SK-N-MC (cell line): Measurements from ENCODE around the gene CCDC7.
"Not testable (repeated sequence)": the region's sequence is repeated elsewhere in the genome, so short reads cannot be mapped to it uniquely, and the experiment has no call there.

Source experiments
- DNase-seq: peaks from one replicate; pipeline ENCODE4 v3.0.0-alpha.2; 2011; ENCODE audit warnings: low read depth, low spot score
- H3K27ac ChIP-seq: fragments of 200-600 bp; sonication (generic); 2 replicates; pipeline ENCODE4 v1.5.1; 2016; ENCODE audit warnings: mixed run types
- H3K36me3 ChIP-seq: fragments of 200-600 bp; sonication (generic); 2 replicates; pipeline ENCODE4 v1.6.1; 2017; ENCODE audit warnings: antibody characterized with exemption, low read length, mixed read lengths; ENCODE audit not compliant: insufficient read depth
- H3K4me3 ChIP-seq: fragments of 200-600 bp; sonication (generic); 2 replicates; pipeline ENCODE4 v1.5.1; 2016
- H3K9ac ChIP-seq: fragments of 200-600 bp; sonication (generic); 2 replicates; pipeline ENCODE4 v1.8.0; 2017; ENCODE audit warnings: mixed run types, mixed read lengths; ENCODE audit not compliant: insufficient read length
- H3K9me3 ChIP-seq: fragments of 200-600 bp; sonication (generic); 2 replicates; pipeline ENCODE4 v1.6.1; 2017; ENCODE audit warnings: low read depth, mild to moderate bottlenecking, antibody characterized with exemption, low read length, moderate library complexity, mixed read lengths
- EZH2 ChIP-seq: fragments of 200-600 bp; sonication (generic); IDR thresholded peaks from one replicate; pipeline ENCODE4 v1.6.1; 2017; ENCODE audit warnings: antibody characterized with exemption
- FOXP2 ChIP-seq: optimal IDR thresholded peaks from 2 replicates; pipeline ENCODE3; 2011; ENCODE audit warnings: mild to moderate bottlenecking, moderate library complexity; ENCODE audit not compliant: insufficient read depth; ENCODE audit errors: extremely low read length, control extremely low read depth
- POLR2AphosphoS5 ChIP-seq: IDR thresholded peaks from 2 replicates; pipeline ENCODE4 v1.6.1; 2012; ENCODE audit warnings: mild to moderate bottlenecking, low read depth, low read length, borderline replicate concordance

Gene CCDC7

DNA sequence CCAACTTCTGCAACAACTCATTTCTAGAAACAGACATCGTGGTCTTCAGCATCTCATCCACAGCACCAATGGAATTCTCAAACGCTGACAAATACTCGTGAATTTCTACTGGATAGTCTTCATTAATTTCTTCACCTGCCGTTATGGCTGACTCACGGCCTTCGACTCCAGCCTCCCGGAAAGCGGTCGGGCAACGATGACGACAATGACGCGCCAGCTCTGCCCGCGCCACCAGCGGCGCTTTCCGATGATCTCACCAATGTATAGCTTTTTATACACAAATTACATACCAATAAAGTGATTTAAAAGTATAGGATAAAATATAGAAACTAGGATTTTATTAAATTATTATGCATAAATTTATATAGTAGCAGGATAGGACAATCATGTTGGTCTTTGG lies 65.7 kb downstream of the CCDC7 start:
- Histone ChIP-seq H3K36me3 (no peaks in the 10 kb centered on the region), H3K9ac (no peak overlapping the region), H3K27ac (no peak overlapping the region), H3K4me3 (no peak overlapping the region), H3K9me3 (no peaks in the 10 kb centered on the region)
- no peak for TF ChIP-seq POLR2AphosphoS5
- no peak for TF ChIP-seq FOXP2
- TF ChIP-seq EZH2: no peak
- DNase-seq: no peak

DNA sequence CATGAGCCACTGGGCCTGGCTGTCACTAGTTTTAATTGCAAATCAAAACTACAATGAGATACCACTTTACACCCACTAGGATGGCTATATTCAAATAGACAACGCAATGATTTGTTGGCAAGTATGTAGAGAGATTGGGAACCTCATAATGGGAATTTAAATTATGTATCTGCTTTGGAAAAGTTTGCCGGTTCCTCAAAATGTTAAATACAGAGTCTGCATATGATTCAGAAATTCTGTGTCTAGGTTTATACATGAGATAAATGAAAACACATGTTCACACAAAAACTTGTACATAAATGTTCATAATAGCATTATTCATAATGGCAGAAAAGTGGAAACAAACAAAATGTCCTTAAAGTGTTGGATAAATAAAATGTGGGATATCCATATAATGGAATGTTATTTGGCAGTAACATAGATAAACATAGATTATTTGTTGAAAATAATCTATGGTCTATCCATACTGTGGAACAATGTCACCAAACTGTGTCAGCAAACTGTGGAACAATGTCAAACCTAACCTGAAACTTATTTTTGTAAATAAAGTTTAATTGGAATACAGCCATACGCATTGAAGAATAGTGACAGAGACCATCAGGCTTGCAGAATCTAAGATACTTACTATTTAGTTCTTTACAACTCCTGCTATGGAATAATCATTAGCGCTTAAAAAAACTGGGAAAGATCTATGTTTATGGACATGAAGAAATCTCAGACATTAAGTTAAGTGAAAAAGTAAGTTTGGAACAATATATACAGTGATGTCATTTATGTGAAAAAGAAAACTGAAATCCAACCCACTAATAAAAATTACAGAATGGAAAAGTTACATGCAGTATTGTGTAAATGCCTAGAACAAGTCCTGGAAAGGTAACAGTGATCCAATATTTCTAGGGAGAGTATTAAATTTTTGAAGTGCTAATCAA lies 70.9 kb downstream of the CCDC7 start:
- no peak overlapping the region for H3K9ac ChIP-seq
- no peaks in the 10 kb centered on the region for H3K9me3 ChIP-seq
- no peak overlapping the region for H3K4me3 ChIP-seq
- no peak overlapping the region for H3K27ac ChIP-seq
- no peaks in the 10 kb centered on the region for H3K36me3 ChIP-seq
- TF ChIP-seq POLR2AphosphoS5 (no peak), FOXP2 (no peak)
- no peak for DNase-seq

DNA sequence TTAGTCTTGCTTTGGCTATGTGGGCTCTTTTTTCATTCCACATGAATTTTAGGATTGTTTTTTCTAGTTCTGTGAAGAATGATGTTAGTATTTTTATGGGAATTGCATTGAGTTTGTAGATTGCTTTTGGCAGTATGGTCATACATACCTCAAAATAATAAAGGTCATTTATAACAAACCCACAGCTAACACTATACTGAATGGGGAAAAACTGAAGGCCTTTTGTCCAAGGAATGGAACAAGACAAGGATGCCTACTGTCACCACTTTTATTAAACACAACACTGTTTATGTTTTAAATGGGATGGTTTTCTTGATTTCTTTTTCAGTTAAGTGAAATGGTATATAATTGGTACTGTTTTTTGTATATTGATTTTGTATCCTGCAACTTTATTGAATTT lies 84.3 kb downstream of the CCDC7 start:
- DNase-seq: no peak
- H3K9ac ChIP-seq: no peak overlapping the region
- no peak overlapping the region for H3K27ac ChIP-seq
- no peak for TF ChIP-seq EZH2
- H3K36me3 ChIP-seq: no peaks in the 10 kb centered on the region
- H3K9me3 ChIP-seq: no peaks in the 10 kb centered on the region
- no peak overlapping the region for H3K4me3 ChIP-seq

DNA sequence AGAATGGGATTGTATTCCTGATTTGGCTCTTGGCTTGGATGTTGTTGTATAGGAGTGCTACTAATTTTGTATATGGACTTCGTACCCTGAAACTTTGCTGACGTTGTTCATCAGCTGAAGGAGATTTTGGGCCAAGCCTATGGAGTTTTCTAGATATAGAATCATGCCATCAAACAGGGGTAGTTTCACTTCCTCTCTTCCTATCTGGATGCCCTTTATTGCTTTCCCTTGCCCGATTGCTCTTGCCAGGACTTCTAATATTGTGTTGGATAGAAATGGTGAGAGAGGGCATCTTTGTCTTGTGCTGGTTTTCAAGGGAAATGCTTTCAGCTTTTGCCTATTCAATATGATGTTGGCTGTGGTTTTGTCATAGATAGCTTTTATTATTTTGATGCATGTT lies 92.3 kb downstream of the CCDC7 start:
- no peak for DNase-seq
- Histone ChIP-seq H3K27ac (no peak overlapping the region), H3K36me3 (no peaks in the 10 kb centered on the region), H3K4me3 (no peak overlapping the region), H3K9me3 (no peaks in the 10 kb centered on the region), H3K9ac (no peak overlapping the region)
- no peak for TF ChIP-seq EZH2
- TF ChIP-seq POLR2AphosphoS5: no peak
- TF ChIP-seq FOXP2: no peak

DNA sequence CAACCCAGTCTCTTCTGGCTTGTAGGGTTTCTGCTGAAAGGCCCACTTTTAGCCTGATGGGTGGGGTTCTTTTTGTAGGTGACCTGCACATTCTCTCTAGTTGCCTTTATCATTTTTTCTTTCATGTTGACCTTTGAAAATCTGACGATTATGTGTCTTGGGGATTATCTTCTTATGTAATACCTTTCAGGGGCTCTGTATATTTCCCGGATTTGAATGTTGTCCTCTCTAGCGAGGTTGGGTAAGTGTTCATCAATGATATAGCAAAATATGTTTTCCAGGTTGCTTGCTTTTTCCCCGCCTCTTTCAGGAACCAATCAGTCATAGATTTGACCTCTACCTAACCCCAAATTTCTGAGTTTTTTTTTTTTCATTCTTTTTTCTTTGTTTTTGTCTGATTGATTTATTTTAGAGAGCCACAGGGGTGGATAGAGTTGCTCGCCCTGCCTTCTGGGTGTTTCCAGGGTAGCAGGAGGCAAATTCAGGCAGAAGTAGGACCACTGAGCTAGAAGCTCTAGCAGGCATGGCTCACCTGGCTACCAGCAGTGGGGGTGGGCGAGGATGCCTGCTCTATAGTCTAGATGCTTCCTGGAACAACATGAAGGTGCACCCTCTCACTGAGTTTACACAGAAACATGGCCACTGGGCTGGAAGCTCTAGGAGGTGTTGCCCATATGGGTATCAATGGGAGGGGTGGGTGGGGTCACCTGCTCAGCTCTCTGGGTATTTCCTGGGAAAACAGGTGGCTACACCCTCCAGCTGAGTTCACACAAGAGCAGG lies 94.9 kb downstream of the CCDC7 start:
- TF ChIP-seq EZH2: no peak
- TF ChIP-seq FOXP2: no peak
- TF ChIP-seq POLR2AphosphoS5: no peak
- no peak overlapping the region for H3K27ac ChIP-seq

DNA sequence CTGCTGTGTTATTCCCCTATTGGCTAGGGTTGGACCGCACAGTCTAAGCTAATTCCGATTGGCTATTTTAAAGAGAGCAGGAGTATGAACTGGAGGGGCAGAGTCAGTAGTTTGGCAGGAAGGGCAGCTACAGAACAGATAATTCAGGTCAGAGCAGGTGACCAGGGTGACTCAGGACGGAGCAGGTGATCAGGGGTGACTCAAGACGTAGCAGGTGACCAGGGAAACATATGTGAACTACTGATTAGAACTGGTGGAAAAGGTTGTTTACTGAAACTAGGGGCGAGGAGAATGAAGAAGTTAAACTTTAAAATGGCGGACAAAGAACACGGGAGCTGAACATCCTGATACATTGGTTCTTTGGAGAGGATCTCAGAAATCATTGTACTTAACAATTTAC lies 102.3 kb downstream of the CCDC7 start:
- H3K27ac ChIP-seq: no peak overlapping the region
- TF ChIP-seq EZH2 (no peak), FOXP2 (no peak)
- H3K9me3 ChIP-seq: no peaks in the 10 kb centered on the region
- DNase-seq: no peak
- H3K4me3 ChIP-seq: no peak overlapping the region
- no peak overlapping the region for H3K9ac ChIP-seq
- no peaks in the 10 kb centered on the region for H3K36me3 ChIP-seq

More for the DNA sequence above, 94.9 kb downstream of the CCDC7 start:
- DNase-seq: no peak
- Histone ChIP-seq H3K4me3 (no peak overlapping the region), H3K9me3 (no peaks in the 10 kb centered on the region), H3K36me3 (no peaks in the 10 kb centered on the region), H3K9ac (no peak overlapping the region)

DNA sequence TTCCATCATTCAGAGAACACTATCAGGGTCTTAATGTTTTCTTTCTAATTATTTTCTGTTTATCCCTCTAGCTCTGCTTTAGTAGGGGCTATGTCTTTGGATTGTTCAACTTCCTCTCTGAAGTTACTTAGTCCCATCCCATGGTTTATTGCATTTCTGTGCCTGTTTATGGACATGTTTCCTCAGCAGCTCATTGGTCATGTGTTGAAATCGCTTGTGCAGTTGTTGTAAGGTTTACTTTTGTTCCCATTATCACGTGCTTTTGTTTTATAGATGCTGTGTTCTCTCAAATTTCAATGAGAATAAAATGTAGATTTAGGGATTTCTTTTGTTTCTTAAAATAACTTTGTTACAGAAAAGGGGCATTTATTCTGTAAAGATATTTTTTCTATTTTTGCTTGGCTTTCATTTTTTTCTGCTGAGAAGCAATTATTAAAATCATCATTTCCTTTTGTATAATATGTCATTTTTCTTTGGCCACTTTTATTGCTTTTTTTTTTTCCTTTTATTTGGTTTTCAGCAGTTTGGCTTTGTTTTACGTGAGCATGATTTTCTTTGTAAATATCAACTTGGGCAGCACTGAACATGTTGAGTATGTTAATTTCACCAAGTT lies 110.9 kb downstream of the CCDC7 start:
- Histone ChIP-seq H3K36me3 (no peaks in the 10 kb centered on the region), H3K9ac (no peak overlapping the region), H3K27ac (no peak overlapping the region), H3K4me3 (no peak overlapping the region), H3K9me3 (no peaks in the 10 kb centered on the region)
- no peak for DNase-seq
- TF ChIP-seq EZH2 (no peak), FOXP2 (no peak), POLR2AphosphoS5 (no peak)

DNA sequence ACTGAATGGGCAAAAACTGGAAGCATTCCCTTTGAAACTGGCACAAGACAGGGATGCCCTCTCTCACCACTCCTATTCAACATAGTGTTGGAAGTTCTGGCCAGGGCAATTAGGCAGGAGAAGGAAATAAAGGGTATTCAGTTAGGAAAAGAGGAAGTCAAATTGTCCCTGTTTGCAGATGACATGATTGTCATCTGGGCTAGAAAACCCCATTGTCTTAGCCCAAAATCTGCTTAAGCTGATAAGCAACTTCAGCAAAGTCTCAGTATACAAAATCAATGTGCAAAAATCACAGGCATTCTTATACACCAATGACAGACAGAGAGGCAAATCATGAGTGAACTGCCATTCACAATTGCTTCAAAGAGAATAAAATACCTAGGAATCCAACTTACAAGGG lies 116.8 kb downstream of the CCDC7 start:
- not testable (repeated sequence) for H3K36me3 ChIP-seq, H3K9ac ChIP-seq, DNase-seq, H3K9me3 ChIP-seq, H3K4me3 ChIP-seq, H3K27ac ChIP-seq

DNA sequence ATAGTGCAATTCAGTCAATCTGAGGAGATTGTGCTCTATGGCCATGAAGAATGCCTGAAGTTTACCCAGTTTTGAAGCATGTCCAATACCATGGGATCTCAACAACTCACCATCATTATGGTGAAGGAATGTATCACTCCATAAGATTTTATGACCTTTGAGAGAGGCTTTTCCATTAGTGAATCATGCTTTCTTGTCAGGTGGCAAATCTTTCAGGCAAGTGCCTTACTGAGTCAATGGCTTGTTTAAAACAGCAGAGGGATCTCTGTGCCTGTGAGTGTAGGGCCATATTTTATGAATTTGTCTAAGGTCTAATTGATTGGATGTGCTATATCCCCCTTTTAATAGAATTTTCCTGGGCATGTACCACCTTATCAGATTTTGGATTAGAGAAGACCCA lies 131.5 kb downstream of the CCDC7 start:
- no peak overlapping the region for H3K27ac ChIP-seq
- TF ChIP-seq POLR2AphosphoS5 (no peak), EZH2 (no peak), FOXP2 (no peak)
- H3K36me3 ChIP-seq: no peaks in the 10 kb centered on the region
- H3K9ac ChIP-seq: no peak overlapping the region
- H3K9me3 ChIP-seq: no peaks in the 10 kb centered on the region
- DNase-seq: no peak
- H3K4me3 ChIP-seq: no peak overlapping the region
